SU-DHL-6 (cell line): Measurements from ENCODE around the gene SCLT1.

Experiments
- CTCF ChIP-seq: fragments of 200-600 bp; sonication (generic); IDR thresholded peaks from one replicate; pipeline ENCODE4 v1.5.1; 2017; ENCODE audit warnings: antibody characterized with exemption, mild to moderate bottlenecking, low read length, moderate library complexity; ENCODE audit not compliant: insufficient read depth, poor library complexity, severe bottlenecking
- EZH2phosphoT487 ChIP-seq: fragments of 200-600 bp; sonication (generic), shearing (Covaris generic); conservative IDR thresholded peaks from 2 replicates; pipeline ENCODE4 v1.6.1; 2018; ENCODE audit warnings: mild to moderate bottlenecking, antibody characterized with exemption, low read length, moderate library complexity, mixed read lengths

- TF ChIP-seq CTCF = no peak
- TF ChIP-seq EZH2phosphoT487 = no peak
Observed at GRCh38 chr4:128880662-128881061, 212.7 kb downstream of the SCLT1 start.
